Endothelial cell of umbilical vein (primary cell): ENCODE results near the gene DLGAP1.

Experiments used
- CTCF ChIP-seq, 2 donors: IDR thresholded peaks; 1 replicate in 1 of 2; 2 replicates in 1 of 2; pipeline ENCODE4 v1.5.1; 2011; ENCODE audit warnings: low read length in 2 of 2, mild to moderate bottlenecking in 2 of 2, moderate library complexity in 2 of 2, control low read depth in 1 of 2, inconsistent platforms in 1 of 2, low read depth in 1 of 2; ENCODE audit not compliant: insufficient read depth in 1 of 2; ENCODE audit errors: extremely low read depth in 1 of 2
- FOS ChIP-seq: IDR thresholded peaks from 2 replicates; pipeline ENCODE4 v1.6.1; 2011; ENCODE audit warnings: mild to moderate bottlenecking, low read length, moderate library complexity, borderline replicate concordance; ENCODE audit not compliant: insufficient read depth
- POLR2A ChIP-seq: IDR thresholded peaks from 2 replicates; pipeline ENCODE4 v1.6.1; 2012; ENCODE audit warnings: low read depth, mild to moderate bottlenecking, control low read depth, low read length
- POLR2AphosphoS5 ChIP-seq: IDR thresholded peaks from 2 replicates; pipeline ENCODE4 v1.6.1; 2012; ENCODE audit warnings: low read depth, mild to moderate bottlenecking, control low read depth, low read length, moderate library complexity; ENCODE audit not compliant: insufficient read depth

GRCh38 chr18:4455113-4455811 lies at the start of gene DLGAP1:
- TF ChIP-seq CTCF (IDR thresholded peaks at IDR 0.05; ENCODE audit: extremely low read depth in 1 of 2, insufficient read depth in 1 of 2, low read depth in 1 of 2, low read length in 2 of 2) = no peak
- TF ChIP-seq POLR2AphosphoS5 = no peak
- no peak for TF ChIP-seq FOS
- no peak for TF ChIP-seq POLR2A
